RWPE2 (cell line): ENCODE results near the gene KREMEN1.

ENCODE experiments used
- ATAC-seq: fragments of 200-7000 bp; cut with Tn5 transposase; 3 replicates; pipeline ENCODE4 v1.9.1; 2021; ENCODE audit warnings: low read depth
- DNase-seq: peaks from one replicate; pipeline ENCODE4 v3.0.0-alpha.2; 2020; ENCODE audit warnings: low spot score
- H3K27ac ChIP-seq: fragments of 450-650 bp; 2 replicates; pipeline ENCODE4 v1.5.1; 2017; ENCODE audit warnings: mild to moderate bottlenecking; ENCODE audit not compliant: poor library complexity, severe bottlenecking
- H3K27me3 ChIP-seq: fragments of 250-450 bp; sonication (Bioruptor Pico); 2 replicates; pipeline ENCODE4 v1.5.1; 2021; ENCODE audit warnings: mild to moderate bottlenecking, moderate library complexity; ENCODE audit not compliant: insufficient read depth, poor library complexity, severe bottlenecking
- H3K36me3 ChIP-seq: fragments of 250-450 bp; sonication (Bioruptor Pico); 2 replicates; pipeline ENCODE4 v1.5.1; 2020; ENCODE audit warnings: low read depth, mild to moderate bottlenecking, moderate library complexity
- H3K4me1 ChIP-seq: fragments of 250-450 bp; sonication (Bioruptor Pico); 2 replicates; pipeline ENCODE4 v1.5.1; 2021; ENCODE audit warnings: mild to moderate bottlenecking, moderate library complexity; ENCODE audit not compliant: insufficient read depth, poor library complexity, severe bottlenecking
- H3K4me3 ChIP-seq: fragments of 250-450 bp; sonication (Bioruptor Pico); 2 replicates; pipeline ENCODE4 v1.5.1; 2021; ENCODE audit warnings: mild to moderate bottlenecking, moderate library complexity; ENCODE audit not compliant: severe bottlenecking
- H3K9me3 ChIP-seq: fragments of 250-450 bp; sonication (Bioruptor Pico); 2 replicates; pipeline ENCODE4 v1.5.1; 2021; ENCODE audit warnings: mild to moderate bottlenecking, moderate library complexity; ENCODE audit not compliant: severe bottlenecking
- CTCF ChIP-seq: fragments of 450-650 bp; IDR thresholded peaks from one replicate; pipeline ENCODE4 v1.5.1; 2017; ENCODE audit warnings: mild to moderate bottlenecking, moderate library complexity; ENCODE audit not compliant: poor library complexity, severe bottlenecking

KREMEN1 gene

DNA sequence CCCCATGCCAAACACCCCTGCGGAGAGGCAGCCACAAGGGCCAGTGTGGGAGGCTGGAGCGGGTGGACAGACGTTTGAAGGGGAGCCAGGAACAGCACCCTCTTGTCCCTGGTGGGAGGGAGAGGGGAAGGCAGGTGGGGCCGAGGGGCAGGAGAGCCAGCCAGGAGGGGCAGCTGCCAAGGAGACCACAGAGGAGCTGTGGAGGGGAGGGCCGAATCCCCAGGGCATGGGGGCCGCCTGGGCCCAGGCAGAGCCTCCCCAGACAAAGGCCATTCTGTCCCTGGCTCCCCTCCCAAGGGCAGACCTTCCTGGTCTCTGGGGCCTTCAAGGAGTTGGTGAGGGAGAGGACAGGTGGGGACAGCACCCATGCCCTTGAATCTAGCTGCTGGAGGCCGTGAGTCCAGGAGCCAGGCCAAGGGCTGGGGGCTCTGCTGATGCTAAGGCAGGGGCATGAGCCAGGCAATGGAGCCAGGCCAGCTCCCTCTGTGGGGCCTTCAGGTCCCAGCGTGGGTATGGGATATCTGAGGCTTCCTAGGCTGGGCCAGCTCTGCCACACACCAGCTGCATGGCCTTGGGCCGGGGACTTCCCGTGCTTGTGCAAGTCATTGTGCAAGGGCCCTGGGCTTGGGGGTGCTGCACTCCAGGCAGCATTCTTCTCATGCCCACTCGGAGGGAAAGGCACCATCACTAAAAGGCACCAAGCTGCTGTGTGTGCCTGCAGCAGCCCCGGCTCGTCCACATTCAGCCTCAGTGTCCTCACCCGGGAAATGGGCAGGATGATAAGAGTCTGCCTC lies 144.2 kb downstream of the KREMEN1 start:
- no peaks in the 10 kb centered on the region for H3K9me3 ChIP-seq
- ATAC-seq (peak; percentile 49; the same call in 2 of the 3 replicates), DNase-seq (peak; percentile 57)
- H3K4me3 ChIP-seq = no peak overlapping the region
- TF ChIP-seq CTCF = no peak
- no peaks in the 10 kb centered on the region for H3K27me3 ChIP-seq
- H3K4me1 ChIP-seq = no peaks in the 10 kb centered on the region
- H3K27ac ChIP-seq = no peak overlapping the region
- no peaks in the 10 kb centered on the region for H3K36me3 ChIP-seq
